ENCODE results near the gene DNAJC3. TPM values are rescaled to one million over a fixed set of nuclear protein-coding genes. Genes with fewer than 3 reads are reported as not detected.

DNAJC3 gene
- total RNA-seq, 1 experiment from 2014 or later = 25.7 TPM

- CTCF ChIA-PET = no interaction called here
- no TSS peak for BruUV-seq (replicated peaks)
- POLR2A ChIA-PET = no interaction called here
These were observed 30.1 kb downstream of the DNAJC3 start for GRCh38 chr13:95707035-95707434.

GRCh38 chr13:95707442-95708390 is 30.8 kb downstream of the DNAJC3 start:
- in situ Hi-C loops (cut with HindIII; ENCODE audit: low pct_unique_long_range_greater_than_20kb, low sequenced_read_pairs) = no loop called here
- DNase-seq (ENCODE audit: low read depth, low spot score) = no peak
- no peak for TF ChIP-seq CTCF (IDR thresholded peaks at IDR 0.05)
- no peak for TF ChIP-seq POLR2AphosphoS5 (IDR thresholded peaks at IDR 0.05; ENCODE audit: low read depth, low read length)
- TF ChIP-seq REST (IDR thresholded peaks at IDR 0.05; ENCODE audit: insufficient read depth in 1 of 2, low read depth in 2 of 2, low read length in 1 of 2) = no peak
- TF ChIP-seq TCF7L2 (IDR thresholded peaks at IDR 0.05; ENCODE audit: low read depth, low read length) = no peak
- no peak for TF ChIP-seq SIN3A (IDR thresholded peaks at IDR 0.05; ENCODE audit: borderline replicate concordance, insufficient read depth, low read depth, low read length)
- Histone ChIP-seq H3K36me3 (ENCODE audit: control insufficient read depth, insufficient read depth, low read length) (no peaks in the 10 kb centered on the region), H3K27ac (ENCODE audit: low read length) (no peak overlapping the region), H3K9me3 (ENCODE audit: control insufficient read depth, insufficient read depth, low read depth, low read length) (no peaks in the 10 kb centered on the region), H3K27me3 (ENCODE audit: control insufficient read depth, insufficient read depth, low read length) (no peaks in the 10 kb centered on the region), H3K4me3 (ENCODE audit: low read depth in 2 of 2, low read length in 2 of 2) (no peak overlapping the region), H3K4me1 (ENCODE audit: control insufficient read depth, insufficient read depth, low read length) (no peaks in the 10 kb centered on the region)
- no peak for ATAC-seq
- POLR2A ChIA-PET = no interaction called here
- CTCF ChIA-PET = no interaction called here
- intact Hi-C loops (cut with micrococcal nuclease; ENCODE audit: unreplicated experiment) = no loop called here
- BruUV-seq (replicated peaks) = no TSS peak

More at GRCh38 chr13:95707035-95707434, 30.1 kb downstream of the DNAJC3 start:
- Histone ChIP-seq H3K36me3 (ENCODE audit: control insufficient read depth, insufficient read depth, low read length) (no peaks in the 10 kb centered on the region), H3K27me3 (ENCODE audit: control insufficient read depth, insufficient read depth, low read length) (no peaks in the 10 kb centered on the region), H3K9me3 (ENCODE audit: control insufficient read depth, insufficient read depth, low read depth, low read length) (no peaks in the 10 kb centered on the region), H3K4me1 (ENCODE audit: control insufficient read depth, insufficient read depth, low read length) (no peaks in the 10 kb centered on the region), H3K4me3 (ENCODE audit: low read depth in 2 of 2, low read length in 2 of 2) (no peak overlapping the region), H3K27ac (ENCODE audit: low read length) (no peak overlapping the region)
- ATAC-seq (no peak), DNase-seq (ENCODE audit: low read depth, low spot score) (no peak)
- no peak for TF ChIP-seq POLR2AphosphoS5 (IDR thresholded peaks at IDR 0.05; ENCODE audit: low read depth, low read length)
- no peak for TF ChIP-seq SIN3A (IDR thresholded peaks at IDR 0.05; ENCODE audit: borderline replicate concordance, insufficient read depth, low read depth, low read length)
- no peak for TF ChIP-seq TCF7L2 (IDR thresholded peaks at IDR 0.05; ENCODE audit: low read depth, low read length)
- no peak for TF ChIP-seq REST (IDR thresholded peaks at IDR 0.05; ENCODE audit: insufficient read depth in 1 of 2, low read depth in 2 of 2, low read length in 1 of 2)
- TF ChIP-seq CTCF (IDR thresholded peaks at IDR 0.05) = no peak
- intact Hi-C loops (cut with micrococcal nuclease; ENCODE audit: unreplicated experiment) = no loop called here
- in situ Hi-C loops (cut with HindIII; ENCODE audit: low pct_unique_long_range_greater_than_20kb, low sequenced_read_pairs) = no loop called here

Data from Panc1 (cell line).